NCI-H1436 treated with DMSO at 0.1 percent for 48 hours (cell line): ENCODE measurements around the gene KCNA3.

ENCODE experiments used
- DNase-seq: peaks from one replicate; lab custom pipeline; 2025; lab: John Stamatoyannopoulos, UW

The KCNA3 gene

GRCh38 chr1:110638058-110638457 is 36.7 kb downstream of the KCNA3 start:
- no peak for DNase-seq

- DNase-seq, result no peak
These were observed 37.3 kb downstream of the KCNA3 start for GRCh38 chr1:110637475-110637874.

GRCh38 chr1:110636149-110636935 is 38.4 kb downstream of the KCNA3 start:
- no peak for DNase-seq

GRCh38 chr1:110635434-110635833 is 39.3 kb downstream of the KCNA3 start:
- DNase-seq, result no peak

DNA sequence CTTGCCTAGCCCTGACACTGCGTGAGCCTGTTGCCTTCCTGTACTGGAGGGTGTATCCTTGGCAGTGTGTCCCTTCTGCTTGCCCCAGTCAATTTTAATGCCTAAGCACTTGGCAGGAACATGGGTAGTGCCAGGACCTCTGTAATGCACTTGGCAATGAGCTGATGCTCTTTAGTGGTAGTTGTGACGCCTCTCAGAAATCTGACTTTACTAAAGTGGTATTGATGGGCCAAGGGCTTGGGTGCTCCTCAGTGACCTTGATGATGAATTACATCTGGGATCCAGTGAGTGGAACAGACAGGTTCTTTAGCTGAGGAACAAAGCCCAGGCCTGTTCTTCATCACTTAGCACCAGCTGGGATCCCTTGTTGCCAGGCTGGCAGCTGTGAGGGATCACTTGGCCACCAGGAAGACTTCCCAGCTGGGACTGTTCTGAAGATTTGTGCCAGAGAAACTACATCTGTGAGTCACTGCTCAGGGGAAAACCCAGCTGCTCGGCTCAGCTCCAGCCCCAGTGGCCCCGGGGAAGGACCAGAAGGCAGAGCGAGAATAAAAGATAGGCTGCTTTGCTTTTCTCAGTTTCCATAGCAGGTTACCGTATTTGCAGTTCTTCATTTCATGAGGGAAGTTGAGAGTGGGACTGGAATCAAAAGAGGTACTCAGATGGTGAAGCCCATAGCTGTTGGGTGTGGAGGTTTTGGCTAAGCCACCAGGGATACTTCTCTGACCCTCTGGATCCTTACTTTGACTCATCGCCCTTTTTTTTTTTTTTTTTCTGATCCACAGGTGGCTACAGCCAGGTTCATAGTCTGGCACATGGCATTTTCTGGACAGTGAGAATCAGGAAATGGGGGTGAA is 40.1 kb downstream of the KCNA3 start:
- no peak for DNase-seq

DNA sequence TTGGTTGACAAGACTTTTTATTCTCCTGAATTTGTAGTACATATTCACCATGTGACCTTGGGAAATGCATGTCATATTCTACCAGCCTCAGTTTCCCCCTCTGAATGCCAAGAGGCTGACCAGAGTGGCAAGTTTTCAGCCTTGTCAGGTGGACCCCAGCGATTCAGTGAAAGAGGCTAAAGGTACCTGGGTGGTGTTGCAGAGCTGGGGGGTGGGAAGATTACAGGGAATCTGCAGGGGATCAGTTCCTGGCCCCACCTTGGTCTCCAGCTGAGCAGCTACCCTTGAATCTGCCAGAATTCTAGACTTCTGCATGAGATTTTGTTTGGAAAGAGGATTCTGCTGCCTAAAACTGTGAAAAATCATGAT is 40.7 kb downstream of the KCNA3 start:
- no peak for DNase-seq

- no peak for DNase-seq
These were observed 41.1 kb downstream of the KCNA3 start for GRCh38 chr1:110633646-110634030.

- no peak for DNase-seq
These were observed 42.7 kb downstream of the KCNA3 start for GRCh38 chr1:110631836-110632620.

DNA sequence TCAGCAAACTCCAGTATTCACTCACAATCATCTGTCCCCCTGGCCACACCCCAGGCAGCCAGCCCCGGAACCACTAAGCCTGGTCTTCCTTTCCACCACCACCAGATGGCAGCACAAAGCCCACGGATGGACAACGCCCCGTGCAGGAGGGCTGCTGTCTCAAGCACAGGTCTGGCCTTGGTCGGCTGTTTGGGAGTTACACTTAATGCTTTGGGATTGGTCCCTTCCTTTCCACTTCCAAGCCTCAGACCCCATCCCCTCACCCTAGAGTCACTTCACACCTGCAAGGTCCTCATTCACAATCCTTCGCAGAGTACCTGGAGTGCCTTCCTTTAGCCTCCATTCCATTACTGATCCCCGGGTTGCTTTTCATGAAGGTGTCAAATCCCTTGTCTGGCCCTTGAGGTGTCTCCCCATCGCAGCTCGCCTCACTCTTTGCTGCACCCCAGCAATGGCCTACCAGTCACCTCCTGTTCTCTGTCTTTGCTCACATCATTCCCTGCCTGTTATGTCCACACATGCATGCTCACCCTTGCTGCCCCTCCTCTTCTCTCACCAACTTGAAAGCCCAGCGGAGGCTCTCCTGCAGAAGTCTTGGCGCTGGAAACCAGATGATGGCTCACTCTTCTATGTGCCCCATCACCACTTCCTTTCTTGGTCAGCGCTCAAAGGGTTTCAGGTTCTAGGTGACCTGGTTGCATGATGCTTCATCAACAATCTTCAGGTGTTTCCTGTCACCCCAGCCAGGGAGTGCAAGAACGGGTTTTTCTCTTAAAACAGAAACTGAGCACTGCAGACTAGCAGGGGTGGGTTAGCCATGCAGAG is 43.7 kb downstream of the KCNA3 start:
- no peak for DNase-seq

GRCh38 chr1:110628323-110629105 is 46.2 kb downstream of the KCNA3 start:
- no peak for DNase-seq

GRCh38 chr1:110627764-110628163 is 47.0 kb downstream of the KCNA3 start:
- DNase-seq, result no peak

DNA sequence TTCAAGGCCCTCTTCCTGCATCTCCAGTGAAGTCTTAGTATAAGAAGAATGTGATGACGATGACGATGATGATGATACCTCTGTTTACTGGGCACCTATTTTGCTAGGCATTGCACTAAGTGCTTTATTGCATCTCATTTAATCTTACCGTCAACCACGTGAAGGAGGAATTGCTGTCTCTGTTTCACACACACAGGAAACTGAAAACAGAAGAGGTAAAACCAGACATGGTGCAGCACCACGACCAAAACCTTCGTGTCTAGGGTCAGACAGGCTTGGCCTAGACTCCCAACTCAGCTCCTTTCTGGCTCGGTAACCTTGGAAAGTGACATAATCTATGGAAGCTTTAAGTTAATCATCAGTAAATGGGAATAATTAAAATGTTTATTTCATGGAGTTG is 47.9 kb downstream of the KCNA3 start:
- DNase-seq, result no peak
